Measurements from ENCODE around the gene SMU1. TPM values are rescaled to one million over a fixed set of nuclear protein-coding genes. Genes with fewer than 3 reads are reported as not detected.

SMU1 gene
- total and polyA plus RNA-seq, 2 of the 13 experiments (the other 11 are each of a cell fraction or from before 2014, with no cell fraction given), result 12.9 to 36.6 TPM

- TF ChIP-seq ZUFSP (CRISPR knock-in tag; IDR thresholded peaks at IDR 0.05; ENCODE audit: borderline replicate concordance) (no peak), ZNF720 (CRISPR knock-in tag; IDR thresholded peaks at IDR 0.05) (no peak), PHF20 (CRISPR knock-in tag; IDR thresholded peaks at IDR 0.05) (peak; percentile 98), HOXA5 (CRISPR knock-in tag; IDR thresholded peaks at IDR 0.05) (peak; percentile 61; the same call in 1 of the 2 replicates), ZBTB3 (CRISPR knock-in tag; IDR thresholded peaks at IDR 0.05; ENCODE audit: borderline replicate concordance, low read depth) (0 out of 2 replicates have a peak, but pooled peaks have one; percentile 44), ZNF83 (CRISPR knock-in tag; IDR thresholded peaks at IDR 0.05; ENCODE audit: borderline replicate concordance) (0 out of 2 replicates have a peak, but pooled peaks have one; percentile 31), TIGD3 (CRISPR knock-in tag; IDR thresholded peaks at IDR 0.05; ENCODE audit: borderline replicate concordance) (no peak), LCORL (IDR thresholded peaks at IDR 0.05) (no peak), LCORL (CRISPR knock-in tag; IDR thresholded peaks at IDR 0.05) (peak; percentile 49; the same call in 1 of the 2 replicates), SMARCE1 (IDR thresholded peaks at IDR 0.05; ENCODE audit: borderline replicate concordance) (no peak), PHF21A (CRISPR knock-in tag; IDR thresholded peaks at IDR 0.05) (peak; percentile 71; the same call in 1 of the 2 replicates), HNF4G (IDR thresholded peaks at IDR 0.05; ENCODE audit: borderline replicate concordance, low read depth, low read length) (no peak), HNF4G (CRISPR knock-in tag; IDR thresholded peaks at IDR 0.05; ENCODE audit: borderline replicate concordance, low read depth) (0 out of 2 replicates have a peak, but pooled peaks have one; percentile 25), ZNF891 (CRISPR knock-in tag; IDR thresholded peaks at IDR 0.05) (peak; percentile 89; the same call in 1 of the 2 replicates), MAFG (CRISPR knock-in tag; IDR thresholded peaks at IDR 0.05) (no peak), NFYC (CRISPR knock-in tag; IDR thresholded peaks at IDR 0.05) (no peak), MTA1 (CRISPR knock-in tag; IDR thresholded peaks at IDR 0.05; ENCODE audit: borderline replicate concordance) (peak; percentile 65; the same call in 1 of the 2 replicates), MEF2D (CRISPR knock-in tag; IDR thresholded peaks at IDR 0.05) (peak; percentile 50; the same call in 1 of the 2 replicates), ARHGAP35 (CRISPR knock-in tag; IDR thresholded peaks at IDR 0.05; ENCODE audit: borderline replicate concordance) (no peak), BCL6 (CRISPR knock-in tag; IDR thresholded peaks at IDR 0.05) (no peak), MAF1 (CRISPR knock-in tag; IDR thresholded peaks at IDR 0.05; ENCODE audit: borderline replicate concordance) (0 out of 2 replicates have a peak, but pooled peaks have one; percentile 56), SPEN (CRISPR knock-in tag; IDR thresholded peaks at IDR 0.05; ENCODE audit: low read depth) (peak; percentile 96), ZNF691 (CRISPR knock-in tag; IDR thresholded peaks at IDR 0.05; ENCODE audit: borderline replicate concordance, low read depth) (peak; percentile 69; the same call in 1 of the 2 replicates), IKZF5 (CRISPR knock-in tag; IDR thresholded peaks at IDR 0.05) (peak; percentile 74)
Measured at GRCh38 chr9:33076046-33077004, at the start of gene SMU1 (continued).
